ENCODE results near the gene RAD1.

RAD1 gene

DNA sequence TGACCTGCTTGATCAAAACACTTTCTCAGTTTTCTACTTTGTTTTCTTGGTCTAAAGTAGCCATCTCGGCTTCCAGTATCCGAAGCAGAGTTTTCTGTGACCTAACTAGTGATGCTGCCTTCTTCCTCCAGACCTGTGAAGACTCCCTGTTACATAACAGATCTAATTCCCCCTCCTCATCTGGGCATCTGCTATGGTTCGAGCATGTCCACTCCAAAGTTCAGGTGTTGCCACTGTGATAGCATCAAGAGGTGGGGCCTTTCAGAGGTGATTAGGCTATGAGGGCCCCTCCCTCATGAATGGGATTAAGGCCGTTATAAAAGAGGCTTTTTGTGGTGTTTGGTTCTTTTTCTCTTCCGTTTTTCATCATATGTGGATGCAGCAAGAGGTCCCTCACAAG, 56.1 kb downstream of the RAD1 start:
- DNase-seq = no peak

DNA sequence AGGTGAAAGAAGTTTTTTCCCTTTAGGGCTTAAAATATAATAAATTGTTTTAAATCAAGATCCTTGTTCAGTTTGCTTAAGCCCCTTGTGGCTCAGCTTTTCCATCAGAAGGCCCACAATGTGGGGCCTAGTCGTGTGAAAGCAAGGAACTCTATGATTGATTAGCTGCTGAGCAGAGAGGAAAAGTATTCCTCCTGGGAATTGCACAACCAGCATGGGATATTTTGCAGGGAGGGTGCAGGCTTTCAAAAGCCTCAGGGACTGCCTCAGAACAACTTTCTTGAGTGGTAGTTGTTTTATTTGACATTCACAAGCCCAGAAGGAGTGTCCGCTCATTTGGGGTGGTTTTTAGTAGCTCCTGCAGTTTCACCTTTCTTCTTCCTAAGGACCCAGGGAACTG, 56.5 kb downstream of the RAD1 start:
- DNase-seq = no peak

DNA sequence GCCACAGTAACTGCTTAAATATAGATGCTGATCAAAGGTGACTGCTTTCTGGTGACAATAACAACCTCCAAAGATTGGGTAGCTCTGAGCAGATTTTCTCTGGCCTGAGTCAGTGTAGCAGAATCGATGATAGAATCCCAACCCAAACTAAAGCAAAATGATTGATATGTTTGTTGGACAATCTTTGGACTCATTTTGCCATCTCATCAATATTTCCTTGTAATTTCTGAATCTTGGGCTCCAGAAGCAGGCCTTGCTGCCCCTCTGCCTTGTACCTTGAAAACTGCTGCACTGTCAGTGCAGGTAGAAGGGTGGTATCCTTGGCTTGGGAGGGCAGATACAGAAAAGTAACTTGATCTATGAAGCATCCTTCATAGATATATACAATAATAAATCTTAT, 57.4 kb downstream of the RAD1 start:
- no peak for DNase-seq

DNA sequence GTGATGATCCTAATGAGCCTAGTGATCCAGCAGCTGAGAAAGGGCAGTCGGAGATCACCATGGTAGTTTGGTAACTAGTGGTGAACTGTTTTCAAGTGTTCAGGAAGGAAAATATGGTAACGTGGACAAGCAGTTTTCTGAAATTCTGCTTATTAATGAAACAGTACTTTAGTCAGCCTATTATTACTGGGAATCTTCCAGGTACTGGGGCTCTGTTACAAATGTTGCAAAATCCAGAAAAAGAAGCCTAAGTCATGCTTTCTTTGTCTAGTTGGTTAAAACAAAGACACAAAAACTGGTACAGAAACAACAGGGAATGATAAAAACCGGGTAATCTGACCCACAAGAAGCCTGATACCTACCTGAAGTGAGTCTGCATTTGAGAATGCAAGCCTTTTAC, 58.1 kb downstream of the RAD1 start:
- DNase-seq = no peak
